HL-60 (cell line): ENCODE results near the gene HNRNPA3.
"Not testable (repeated sequence)": the region's sequence is repeated elsewhere in the genome, so short reads cannot be mapped to it uniquely, and the experiment has no call there.

ENCODE experiments used
- DNase-seq, 2 experiments: peaks; one replicate each; pipeline ENCODE4 v3.0.0-alpha.2; 2010 to 2020; ENCODE audit warnings: low read depth in 1 of 2, low spot score in 1 of 2
- H3K27ac ChIP-seq: fragments of 250-450 bp; sonication (Bioruptor Pico); replicated peaks from 2 replicates; pipeline ENCODE4 v1.5.1; 2020; ENCODE audit warnings: mild to moderate bottlenecking, moderate library complexity
- H3K27me3 ChIP-seq: fragments of 250-450 bp; sonication (Bioruptor Pico); 2 replicates; pipeline ENCODE4 v1.5.1; 2021; ENCODE audit warnings: mild to moderate bottlenecking, moderate library complexity; ENCODE audit not compliant: insufficient read depth, poor library complexity, severe bottlenecking
- H3K4me3 ChIP-seq: replicated peaks from 2 replicates; pipeline ENCODE4 v1.5.1; 2011; ENCODE audit warnings: mild to moderate bottlenecking, control low read depth, low read length; ENCODE audit not compliant: insufficient read depth
- CTCF ChIP-seq: IDR thresholded peaks from one replicate; pipeline ENCODE4 v1.5.1; 2011; ENCODE audit warnings: low read length, control low read depth, inconsistent platforms; ENCODE audit not compliant: insufficient read depth
- GABPA ChIP-seq: IDR thresholded peaks from 2 replicates; pipeline ENCODE4 v1.6.1; 2012; ENCODE audit warnings: low read depth
- POLR2AphosphoS5 ChIP-seq: IDR thresholded peaks from 2 replicates; pipeline ENCODE4 v1.6.1; 2012; ENCODE audit warnings: low read depth
- REST ChIP-seq: IDR thresholded peaks from 2 replicates; pipeline ENCODE4 v1.6.1; 2012; ENCODE audit warnings: low read depth; ENCODE audit not compliant: insufficient replicate concordance
- SPI1 ChIP-seq: IDR thresholded peaks from 2 replicates; pipeline ENCODE4 v1.6.1; 2012; ENCODE audit warnings: low read depth, mild to moderate bottlenecking, borderline replicate concordance

HNRNPA3 gene

GRCh38 chr2:177179227-177179626, 33.4 kb upstream of the HNRNPA3 start:
- no peak for DNase-seq
- Histone ChIP-seq H3K4me3 (no peak overlapping the region), H3K27ac (no peak overlapping the region), H3K27me3 (no peaks in the 10 kb centered on the region)
- TF ChIP-seq GABPA (no peak), SPI1 (no peak), POLR2AphosphoS5 (no peak), REST (no peak), CTCF (no peak)

DNA sequence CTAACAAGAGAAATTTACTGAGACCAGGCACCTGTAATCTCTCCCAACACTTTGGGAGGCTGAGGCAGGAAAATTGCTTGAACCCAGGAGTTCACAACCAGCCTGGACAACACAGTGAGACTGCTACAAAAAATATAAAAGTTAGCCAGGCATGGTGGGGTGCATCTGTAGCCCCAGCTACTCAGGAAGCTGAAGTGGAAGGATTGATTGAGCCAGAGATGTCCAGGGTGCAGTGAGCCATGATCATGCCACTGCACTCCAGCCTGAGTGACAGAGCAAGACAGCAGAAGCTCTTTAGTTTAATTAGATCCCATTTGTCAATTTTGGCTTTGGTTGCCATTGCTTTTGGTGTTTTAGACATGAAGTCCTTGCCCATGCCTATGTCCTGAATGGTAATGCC, 32.9 kb upstream of the HNRNPA3 start:
- not testable (repeated sequence) for DNase-seq

DNA sequence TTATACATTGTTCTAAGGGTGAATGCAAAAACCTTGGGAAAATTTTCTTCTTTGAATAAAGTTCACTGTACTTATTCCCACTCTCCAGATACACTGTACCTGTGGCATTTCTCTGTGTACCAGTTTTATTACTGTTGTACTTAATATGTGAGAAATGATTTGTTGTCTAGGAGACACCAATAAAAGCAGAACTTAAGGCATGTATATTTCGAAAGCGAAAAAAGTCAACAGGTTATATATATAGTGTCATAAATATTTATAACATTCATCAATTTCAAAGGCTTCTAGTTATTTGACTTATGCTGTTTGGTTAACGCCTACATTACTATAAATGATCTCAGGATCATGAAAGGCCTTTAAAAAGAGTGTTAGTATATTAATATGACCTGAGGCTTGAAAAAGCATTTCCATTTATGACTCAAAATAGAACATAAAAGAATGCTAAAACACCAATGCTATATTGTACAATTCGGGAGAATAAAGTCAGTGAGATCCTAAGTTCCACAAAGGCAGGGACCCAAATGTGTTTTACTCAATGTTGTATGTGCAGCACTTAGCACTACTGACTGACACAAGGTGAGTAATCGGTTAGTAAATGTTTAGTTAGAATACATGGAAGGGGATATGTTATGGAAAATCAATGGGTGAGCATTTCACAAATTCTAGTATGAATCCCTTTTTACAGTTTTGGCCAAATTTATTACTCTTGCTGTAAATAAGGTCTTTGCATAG, 32.2 kb upstream of the HNRNPA3 start:
- H3K27ac ChIP-seq = no peak overlapping the region
- no peak overlapping the region for H3K4me3 ChIP-seq
- DNase-seq = no peak
- TF ChIP-seq GABPA (no peak), SPI1 (no peak), POLR2AphosphoS5 (no peak), CTCF (no peak), REST (no peak)
- H3K27me3 ChIP-seq = no peaks in the 10 kb centered on the region

More for the DNA sequence above, 32.9 kb upstream of the HNRNPA3 start:
- H3K27ac ChIP-seq, H3K27me3 ChIP-seq, H3K4me3 ChIP-seq: not testable (repeated sequence)

GRCh38 chr2:177183860-177184259, 28.7 kb upstream of the HNRNPA3 start:
- no peak for DNase-seq
- no peak for TF ChIP-seq REST
- TF ChIP-seq CTCF = no peak
- TF ChIP-seq SPI1 = no peak
- no peak for TF ChIP-seq POLR2AphosphoS5
- TF ChIP-seq GABPA = no peak
- no peak overlapping the region for H3K27ac ChIP-seq
- no peaks in the 10 kb centered on the region for H3K27me3 ChIP-seq
- no peak overlapping the region for H3K4me3 ChIP-seq
